ENCODE data around the gene MPHOSPH9. TPM values are rescaled to one million over a fixed set of nuclear protein-coding genes. Genes with fewer than 3 reads are reported as not detected.

The MPHOSPH9 gene
- total RNA-seq, 1 experiment from 2014 or later = 47.5 TPM

DNA sequence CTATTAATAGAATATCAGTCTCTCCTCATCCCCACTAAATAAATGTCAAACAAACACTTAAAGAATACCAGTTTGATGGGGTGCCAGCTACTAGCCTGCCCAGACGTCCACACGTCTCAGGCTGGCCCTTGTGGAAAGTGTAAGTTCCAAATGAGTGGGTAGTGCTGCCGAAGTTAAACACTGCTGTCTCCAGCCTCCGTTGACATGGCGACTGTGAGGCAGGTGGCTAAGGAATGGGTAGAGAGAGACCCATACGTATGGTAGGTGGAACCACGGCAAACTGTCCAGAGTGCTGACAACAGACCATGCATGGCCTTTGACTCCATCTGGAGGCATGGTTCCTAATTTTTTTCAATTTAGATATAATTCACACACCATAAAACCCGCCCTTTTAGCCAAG is 119.9 kb downstream of the MPHOSPH9 start:
- no peaks in the 10 kb centered on the region; the same call in 1 of the 2 replicates for H3K4me1 Mint-ChIP-seq
- H3K4me3 Mint-ChIP-seq = no peak overlapping the region
- H3K27me3 Mint-ChIP-seq (ENCODE audit: low read depth) = no peaks in the 10 kb centered on the region
- DNase-seq (ENCODE audit: low spot score) (no peak), ATAC-seq (no peak)
- POLR2A ChIA-PET = interaction anchor here (0.6 to 0.7 kb wide), 2 partner anchors 31 to 127 kb away, joined by 4 read pairs; no protein-coding TSS in a partner anchor
- CTCF ChIA-PET = no interaction called here
- no peak overlapping the region for H3K27ac Mint-ChIP-seq
- TF ChIP-seq HMGA2 (CRISPR knock-in tag; IDR thresholded peaks at IDR 0.05) = no peak
- TF ChIP-seq ATF1 (CRISPR knock-in tag; IDR thresholded peaks at IDR 0.05) = no peak
- no peak for TF ChIP-seq JUN (CRISPR knock-in tag; IDR thresholded peaks at IDR 0.05)
- TF ChIP-seq MXD4 (CRISPR knock-in tag; IDR thresholded peaks at IDR 0.05; ENCODE audit: borderline replicate concordance) = no peak
- TF ChIP-seq NFYB (CRISPR knock-in tag; conservative IDR thresholded peaks at IDR 0.05; ENCODE audit: low read depth) = no peak
- TF ChIP-seq, protein P1, sequence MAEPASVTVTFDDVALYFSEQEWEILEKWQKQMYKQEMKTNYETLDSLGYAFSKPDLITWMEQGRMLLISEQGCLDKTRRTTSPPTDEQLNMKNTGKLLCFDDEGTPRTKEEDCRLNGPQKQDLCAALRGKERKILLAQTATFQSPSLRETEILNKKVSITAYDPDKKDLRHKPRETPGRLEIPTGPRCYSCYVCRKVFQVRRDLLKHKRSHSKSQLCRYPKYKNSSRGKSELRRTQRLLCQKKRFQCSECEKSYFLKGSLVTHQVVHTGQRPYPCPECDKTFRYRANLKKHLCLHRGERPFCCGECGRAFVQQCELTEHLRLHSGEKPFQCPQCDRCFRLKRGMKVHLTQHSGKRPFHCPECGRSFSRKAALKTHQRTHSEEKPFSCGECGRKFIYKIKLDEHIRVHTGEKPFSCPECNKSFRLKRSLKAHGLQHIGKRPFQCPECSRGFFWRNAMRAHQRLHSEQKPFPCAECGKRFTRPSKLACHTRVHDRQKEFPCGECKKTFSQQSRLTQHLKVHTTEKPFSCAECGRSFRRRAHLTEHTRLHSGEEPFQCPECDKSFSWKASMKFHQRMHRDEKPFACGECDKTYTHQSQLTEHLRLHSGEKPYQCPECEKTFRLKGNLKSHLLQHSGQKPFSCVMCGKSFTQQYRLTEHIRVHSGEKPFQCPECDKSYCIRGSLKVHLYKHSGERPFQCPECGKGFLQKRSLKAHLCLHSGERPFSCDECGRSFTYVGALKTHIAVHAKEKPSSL (CRISPR knock-in tag; conservative IDR thresholded peaks at IDR 0.05) = no peak
- TF ChIP-seq, protein P2, sequence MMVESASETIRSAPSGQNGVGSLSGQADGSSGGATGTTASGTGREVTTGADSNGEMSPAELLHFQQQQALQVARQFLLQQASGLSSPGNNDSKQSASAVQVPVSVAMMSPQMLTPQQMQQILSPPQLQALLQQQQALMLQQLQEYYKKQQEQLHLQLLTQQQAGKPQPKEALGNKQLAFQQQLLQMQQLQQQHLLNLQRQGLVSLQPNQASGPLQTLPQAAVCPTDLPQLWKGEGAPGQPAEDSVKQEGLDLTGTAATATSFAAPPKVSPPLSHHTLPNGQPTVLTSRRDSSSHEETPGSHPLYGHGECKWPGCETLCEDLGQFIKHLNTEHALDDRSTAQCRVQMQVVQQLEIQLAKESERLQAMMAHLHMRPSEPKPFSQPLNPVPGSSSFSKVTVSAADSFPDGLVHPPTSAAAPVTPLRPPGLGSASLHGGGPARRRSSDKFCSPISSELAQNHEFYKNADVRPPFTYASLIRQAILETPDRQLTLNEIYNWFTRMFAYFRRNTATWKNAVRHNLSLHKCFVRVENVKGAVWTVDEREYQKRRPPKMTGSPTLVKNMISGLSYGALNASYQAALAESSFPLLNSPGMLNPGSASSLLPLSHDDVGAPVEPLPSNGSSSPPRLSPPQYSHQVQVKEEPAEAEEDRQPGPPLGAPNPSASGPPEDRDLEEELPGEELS (CRISPR knock-in tag; IDR thresholded peaks at IDR 0.05) = no peak
- TF ChIP-seq, protein P3, sequence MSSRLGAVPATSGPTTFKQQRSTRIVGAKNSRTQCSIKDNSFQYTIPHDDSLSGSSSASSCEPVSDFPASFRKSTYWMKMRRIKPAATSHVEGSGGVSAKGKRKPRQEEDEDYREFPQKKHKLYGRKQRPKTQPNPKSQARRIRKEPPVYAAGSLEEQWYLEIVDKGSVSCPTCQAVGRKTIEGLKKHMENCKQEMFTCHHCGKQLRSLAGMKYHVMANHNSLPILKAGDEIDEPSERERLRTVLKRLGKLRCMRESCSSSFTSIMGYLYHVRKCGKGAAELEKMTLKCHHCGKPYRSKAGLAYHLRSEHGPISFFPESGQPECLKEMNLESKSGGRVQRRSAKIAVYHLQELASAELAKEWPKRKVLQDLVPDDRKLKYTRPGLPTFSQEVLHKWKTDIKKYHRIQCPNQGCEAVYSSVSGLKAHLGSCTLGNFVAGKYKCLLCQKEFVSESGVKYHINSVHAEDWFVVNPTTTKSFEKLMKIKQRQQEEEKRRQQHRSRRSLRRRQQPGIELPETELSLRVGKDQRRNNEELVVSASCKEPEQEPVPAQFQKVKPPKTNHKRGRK (CRISPR knock-in tag; IDR thresholded peaks at IDR 0.05; ENCODE audit: borderline replicate concordance) = no peak
- TF ChIP-seq, protein P4, sequence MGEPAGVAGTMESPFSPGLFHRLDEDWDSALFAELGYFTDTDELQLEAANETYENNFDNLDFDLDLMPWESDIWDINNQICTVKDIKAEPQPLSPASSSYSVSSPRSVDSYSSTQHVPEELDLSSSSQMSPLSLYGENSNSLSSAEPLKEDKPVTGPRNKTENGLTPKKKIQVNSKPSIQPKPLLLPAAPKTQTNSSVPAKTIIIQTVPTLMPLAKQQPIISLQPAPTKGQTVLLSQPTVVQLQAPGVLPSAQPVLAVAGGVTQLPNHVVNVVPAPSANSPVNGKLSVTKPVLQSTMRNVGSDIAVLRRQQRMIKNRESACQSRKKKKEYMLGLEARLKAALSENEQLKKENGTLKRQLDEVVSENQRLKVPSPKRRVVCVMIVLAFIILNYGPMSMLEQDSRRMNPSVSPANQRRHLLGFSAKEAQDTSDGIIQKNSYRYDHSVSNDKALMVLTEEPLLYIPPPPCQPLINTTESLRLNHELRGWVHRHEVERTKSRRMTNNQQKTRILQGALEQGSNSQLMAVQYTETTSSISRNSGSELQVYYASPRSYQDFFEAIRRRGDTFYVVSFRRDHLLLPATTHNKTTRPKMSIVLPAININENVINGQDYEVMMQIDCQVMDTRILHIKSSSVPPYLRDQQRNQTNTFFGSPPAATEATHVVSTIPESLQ (CRISPR knock-in tag; IDR thresholded peaks at IDR 0.05) = no peak
- no peak for TF ChIP-seq ZNF416 (CRISPR knock-in tag; IDR thresholded peaks at IDR 0.05)
- no peak for TF ChIP-seq SMAD4 (CRISPR knock-in tag; IDR thresholded peaks at IDR 0.05)
- no peak for TF ChIP-seq ZBTB21 (CRISPR knock-in tag; IDR thresholded peaks at IDR 0.05; ENCODE audit: borderline replicate concordance)
- TF ChIP-seq SOX15 (CRISPR knock-in tag; IDR thresholded peaks at IDR 0.05) = no peak
- TF ChIP-seq ZNF138 (CRISPR knock-in tag; conservative IDR thresholded peaks at IDR 0.05) = no peak
- H3K9me3 Mint-ChIP-seq = no peaks in the 10 kb centered on the region
- H3K36me3 Mint-ChIP-seq = no peaks in the 10 kb centered on the region

DNA sequence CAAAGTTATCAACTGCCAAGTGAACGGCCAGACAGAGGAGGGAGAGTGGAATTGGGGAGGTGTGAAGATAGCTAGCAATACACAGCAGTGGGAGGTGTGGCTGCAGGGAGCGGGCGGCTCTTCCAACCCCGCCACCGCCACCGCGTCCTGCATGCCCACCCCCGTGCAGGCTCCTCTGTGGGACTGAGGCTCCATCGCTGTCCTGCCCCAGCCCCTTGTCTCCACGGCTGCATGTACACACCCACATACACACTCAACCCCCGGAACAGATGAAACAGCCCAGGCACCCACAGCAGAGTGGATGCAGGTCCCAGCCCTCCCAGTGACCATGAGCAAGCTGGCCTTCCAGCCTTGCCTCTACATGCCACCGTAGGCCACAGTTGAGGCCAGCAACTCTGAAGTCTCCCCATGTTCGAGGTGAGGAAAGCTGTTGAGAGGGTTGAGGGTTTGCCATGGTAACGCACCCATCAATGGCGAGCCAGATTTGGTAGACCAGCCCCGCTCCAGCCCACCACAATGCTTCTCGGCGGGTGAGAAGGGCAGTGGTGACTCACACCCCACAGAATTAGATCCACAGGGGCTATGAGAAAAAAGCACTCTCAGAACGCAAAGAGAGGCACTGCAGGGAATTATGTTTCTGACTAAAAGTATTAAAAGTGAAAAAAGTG is 121.3 kb downstream of the MPHOSPH9 start:
- Mint-ChIP-seq H3K27me3 (ENCODE audit: low read depth) (no peaks in the 10 kb centered on the region), H3K4me3 (no peak overlapping the region), H3K27ac (peak overlapping the region; percentile 57; the same call in 1 of the 2 replicates), H3K9me3 (no peaks in the 10 kb centered on the region), H3K4me1 (peaks cover 14% of the 10 kb centered on the region), H3K36me3 (no peaks in the 10 kb centered on the region)
- DNase-seq (ENCODE audit: low spot score) (no peak), ATAC-seq (no peak)
- ChIA-PET POLR2A (no interaction called here), CTCF (no interaction called here)
- TF ChIP-seq RORB (CRISPR knock-in tag; IDR thresholded peaks at IDR 0.05) (no peak), HMGA2 (CRISPR knock-in tag; IDR thresholded peaks at IDR 0.05) (no peak)
